DMS153 treated with DMSO at 0.1 percent for 48 hours (cell line): Measurements from ENCODE around the gene DNM3.
"Not testable (repeated sequence)": the region's sequence is repeated elsewhere in the genome, so short reads cannot be mapped to it uniquely, and the experiment has no call there.

Experiments
- DNase-seq: peaks from one replicate; lab custom pipeline; 2025; ENCODE audit not compliant: unreplicated experiment; lab: John Stamatoyannopoulos, UW

The DNM3 gene

DNA sequence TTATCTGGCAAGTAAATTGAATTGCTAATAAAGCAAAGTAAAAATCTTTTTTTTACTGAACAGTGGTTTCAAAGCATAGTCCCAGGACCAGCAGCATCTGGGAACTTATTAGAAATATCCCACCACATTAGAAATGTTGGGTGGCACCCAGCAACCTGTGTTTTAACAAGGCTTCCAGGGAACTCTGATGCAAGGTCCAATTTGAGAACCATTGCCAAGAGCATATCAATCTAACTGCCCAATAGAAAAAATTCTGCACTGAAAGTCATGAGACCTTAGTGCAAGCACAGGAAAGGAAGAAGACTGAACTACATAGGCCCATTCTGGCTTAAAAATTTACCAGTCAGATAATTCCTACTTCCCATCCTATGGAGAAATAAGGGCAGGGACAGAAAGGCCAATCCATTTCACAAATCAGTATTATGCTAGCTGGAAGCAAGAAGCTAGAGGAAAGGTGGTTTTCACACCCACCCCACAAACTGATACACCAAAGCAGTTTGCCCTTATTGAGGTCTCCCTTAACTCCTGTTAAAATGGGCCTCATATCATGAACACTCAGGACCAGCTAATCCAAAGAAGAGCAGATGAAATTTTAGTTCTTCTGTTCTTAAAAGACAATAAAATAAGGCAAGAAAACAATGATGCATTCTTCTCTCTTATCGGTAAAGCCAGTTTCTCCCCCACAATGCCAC is 561.7 kb downstream of the DNM3 start:
- no peak for DNase-seq

DNA sequence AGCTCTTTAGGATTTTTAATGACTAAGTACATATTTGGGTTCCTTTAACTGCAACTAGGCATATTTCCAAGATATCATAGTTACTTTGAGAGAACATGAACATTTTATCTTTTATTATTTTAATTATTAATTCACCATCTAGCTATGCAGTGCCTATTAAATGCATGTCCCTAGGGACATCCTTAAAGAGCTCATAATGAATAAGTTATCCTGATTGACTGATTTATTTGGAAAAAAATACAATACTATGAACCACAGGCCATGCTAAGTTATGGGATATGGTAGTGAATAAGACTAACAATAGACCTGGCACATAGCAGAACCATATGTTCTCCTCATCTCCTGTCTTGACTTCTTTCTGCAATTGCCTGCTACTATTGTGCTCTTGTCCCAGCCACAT is 562.8 kb downstream of the DNM3 start:
- DNase-seq, result no peak

DNA sequence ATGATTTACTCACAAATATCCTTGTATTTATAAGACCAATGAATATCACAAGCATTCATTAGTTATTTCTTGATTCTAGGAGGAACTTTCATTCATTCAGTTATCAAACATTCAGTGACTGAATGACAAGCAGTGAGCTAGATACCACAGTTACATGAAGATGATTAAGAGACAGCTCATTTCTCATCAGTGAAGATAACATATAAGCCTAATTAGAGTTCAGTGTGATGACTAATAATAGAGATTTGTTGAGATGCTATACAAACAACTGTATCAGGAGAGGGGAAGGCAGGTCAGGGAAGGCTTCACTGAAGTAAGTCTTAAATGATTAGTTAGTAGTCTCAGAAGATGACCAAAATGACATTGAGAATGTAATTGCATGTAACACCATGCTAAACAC is 564.6 kb downstream of the DNM3 start:
- DNase-seq, result no peak

DNA sequence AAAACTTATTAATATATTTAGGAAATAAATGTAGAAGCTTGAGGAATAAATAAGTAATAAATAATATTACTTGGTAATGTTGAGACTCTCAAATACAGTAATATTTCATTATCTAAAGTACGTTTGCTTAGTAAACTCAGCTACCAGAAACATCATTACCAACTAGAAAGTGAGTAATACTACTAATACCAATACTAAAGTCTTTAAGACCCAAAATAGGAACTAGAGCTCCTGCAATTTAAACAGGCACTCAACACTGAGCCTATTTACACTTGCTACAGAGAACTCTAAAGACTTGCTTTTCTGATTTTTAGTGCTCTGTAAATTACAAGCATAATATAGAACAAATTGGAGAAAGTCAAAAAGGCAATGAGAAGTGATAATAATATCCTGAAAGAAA is 565.7 kb downstream of the DNM3 start:
- no peak for DNase-seq

DNA sequence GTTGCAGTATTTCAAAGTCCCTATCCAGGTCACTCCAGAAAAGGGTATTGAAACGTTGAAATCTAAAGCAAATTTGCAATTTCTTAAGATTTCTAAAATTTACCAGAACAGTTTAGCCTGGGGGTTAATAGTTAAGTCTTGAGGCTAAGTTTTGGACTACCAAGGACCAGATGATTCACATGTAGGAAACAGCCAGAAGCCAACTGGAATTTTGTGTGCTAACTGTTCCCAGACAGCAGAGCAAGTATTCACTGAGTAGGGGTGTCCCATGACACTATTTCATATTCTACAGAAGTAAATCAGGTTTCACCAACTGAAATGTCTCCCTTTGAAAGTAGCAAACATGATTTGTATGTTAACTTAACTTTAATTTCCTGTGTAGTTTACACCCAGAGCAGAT is 567.7 kb downstream of the DNM3 start:
- no peak for DNase-seq

DNA sequence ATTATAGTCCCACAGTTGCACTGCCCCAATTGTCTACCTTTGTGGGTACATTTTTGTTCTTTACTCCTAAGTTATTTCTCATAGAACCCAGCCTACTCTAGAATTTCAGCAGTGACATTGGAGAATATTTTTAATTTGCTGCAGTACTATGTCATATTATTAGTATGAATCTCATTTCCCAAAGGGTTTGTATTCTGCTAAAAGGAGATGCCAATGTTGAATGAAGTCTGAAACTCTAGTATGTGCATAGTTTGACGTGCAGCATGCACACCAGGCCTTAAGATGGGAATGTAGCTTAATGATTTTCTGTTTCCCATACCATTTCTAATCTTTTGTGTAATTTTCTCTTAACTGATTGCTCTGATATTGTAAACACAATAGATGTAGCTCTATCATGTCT is 568.7 kb downstream of the DNM3 start:
- DNase-seq, result no peak

DNA sequence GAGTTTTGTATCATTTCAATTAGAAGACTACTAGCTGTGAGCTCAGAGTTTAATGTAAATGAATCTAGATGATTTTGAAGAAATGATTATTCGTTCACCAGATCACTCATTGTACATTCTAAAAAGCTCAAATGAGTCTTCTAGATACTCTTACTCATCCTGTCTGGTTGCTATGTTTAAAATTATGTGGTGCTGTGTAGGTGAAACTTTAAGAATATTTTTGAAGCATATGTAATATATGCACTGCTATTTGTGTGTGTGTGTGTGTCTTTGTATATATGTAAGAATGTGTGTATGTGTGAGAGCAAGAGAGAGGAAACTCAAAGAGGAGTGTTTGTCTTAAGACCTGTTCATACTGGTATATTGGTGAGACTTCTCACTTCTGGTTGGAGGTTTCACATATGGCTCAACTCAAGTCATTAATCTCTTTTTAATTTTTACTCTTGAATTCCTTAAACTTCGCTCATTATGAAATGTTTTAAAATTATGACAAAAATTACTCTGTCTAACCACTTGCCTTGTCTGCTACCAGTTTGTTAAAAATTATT is 570.6 kb downstream of the DNM3 start:
- no peak for DNase-seq

DNA sequence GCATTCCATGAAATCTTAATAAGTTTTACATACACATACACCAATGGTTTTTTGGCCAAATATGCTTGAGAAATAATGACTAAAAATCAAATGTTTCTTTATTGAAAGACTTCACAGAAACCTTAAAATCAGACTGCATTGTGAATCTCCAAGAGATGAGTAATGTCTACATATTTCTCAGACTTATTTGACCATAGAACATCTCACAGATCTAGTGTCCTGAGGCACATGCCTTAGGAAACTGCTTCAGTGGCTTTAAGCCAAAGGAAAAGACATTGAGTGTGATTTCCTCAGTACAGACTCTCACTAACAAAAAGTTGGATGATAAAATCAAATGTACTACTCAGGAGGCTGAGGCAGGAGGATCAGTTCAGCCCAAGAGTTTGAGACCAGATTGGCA is 573.0 kb downstream of the DNM3 start:
- DNase-seq, result no peak

DNA sequence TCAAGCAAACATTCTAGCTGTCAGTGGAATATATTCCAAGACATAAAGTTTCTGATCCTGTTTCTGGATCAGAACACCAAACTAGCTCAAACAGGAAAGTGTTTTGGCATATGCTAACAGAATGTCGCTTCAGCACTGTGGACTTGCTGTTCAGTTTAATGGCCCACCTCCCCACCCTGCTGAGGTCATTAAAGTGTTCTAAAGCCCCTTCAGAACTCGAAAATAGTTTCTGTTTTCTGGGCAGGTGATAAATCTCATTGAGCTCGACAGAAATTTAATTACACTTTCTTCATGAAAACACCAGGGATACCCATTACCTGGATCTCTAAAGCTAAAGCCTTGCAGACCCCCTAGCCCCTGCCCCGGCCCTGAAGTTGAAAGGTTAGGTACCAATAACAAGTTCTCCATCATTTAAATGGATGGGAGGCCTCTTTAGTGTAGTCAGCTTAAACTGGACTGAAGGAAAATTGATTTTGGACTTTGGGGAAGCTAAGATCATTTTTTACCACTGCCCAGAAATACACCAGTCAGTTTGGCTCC is 575.3 kb downstream of the DNM3 start:
- DNase-seq, result no peak

DNA sequence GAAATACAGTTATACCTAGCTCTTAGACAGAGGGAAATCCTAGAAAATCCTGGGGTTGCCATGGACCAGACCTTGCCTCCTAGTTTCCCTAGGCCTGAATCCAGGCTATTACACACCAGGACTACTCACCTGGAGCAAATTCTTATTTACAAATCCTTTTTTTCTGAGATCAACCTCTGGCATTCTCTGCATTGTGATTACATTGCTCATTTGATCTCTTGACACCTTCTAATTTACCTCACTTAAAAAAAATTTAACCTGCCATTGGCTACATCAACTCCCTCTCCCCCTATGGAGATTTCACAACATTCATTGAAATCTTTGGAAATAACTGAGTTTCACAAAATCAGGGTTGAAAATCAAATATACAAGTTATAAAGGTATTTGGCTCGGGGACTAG is 576.3 kb downstream of the DNM3 start:
- no peak for DNase-seq

DNA sequence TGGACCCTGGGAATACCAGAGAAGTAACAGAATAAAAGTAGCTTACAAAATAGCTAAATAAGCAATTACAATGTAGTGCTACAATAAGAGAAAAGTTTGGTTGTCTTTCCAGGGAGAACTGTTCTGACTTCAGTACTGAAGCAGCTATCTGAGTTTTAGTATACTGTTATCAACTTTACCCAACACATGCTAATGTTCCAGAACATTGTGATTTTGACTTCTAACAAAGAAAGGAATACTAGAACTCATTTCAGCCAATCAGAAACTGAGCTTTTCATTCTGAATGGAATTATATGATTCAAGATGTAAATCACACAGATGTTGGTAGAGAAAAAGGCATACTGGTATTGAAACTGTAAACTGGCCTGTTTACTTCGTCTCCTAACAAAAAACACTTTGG is 579.1 kb downstream of the DNM3 start, which contains the start of gene C1orf105:
C1orf105 (plus strand) TSS at position 301 of the 400 bp plus-strand sequence. CDS start 201 bp downstream, outside the sequence.
- no peak for DNase-seq

DNA sequence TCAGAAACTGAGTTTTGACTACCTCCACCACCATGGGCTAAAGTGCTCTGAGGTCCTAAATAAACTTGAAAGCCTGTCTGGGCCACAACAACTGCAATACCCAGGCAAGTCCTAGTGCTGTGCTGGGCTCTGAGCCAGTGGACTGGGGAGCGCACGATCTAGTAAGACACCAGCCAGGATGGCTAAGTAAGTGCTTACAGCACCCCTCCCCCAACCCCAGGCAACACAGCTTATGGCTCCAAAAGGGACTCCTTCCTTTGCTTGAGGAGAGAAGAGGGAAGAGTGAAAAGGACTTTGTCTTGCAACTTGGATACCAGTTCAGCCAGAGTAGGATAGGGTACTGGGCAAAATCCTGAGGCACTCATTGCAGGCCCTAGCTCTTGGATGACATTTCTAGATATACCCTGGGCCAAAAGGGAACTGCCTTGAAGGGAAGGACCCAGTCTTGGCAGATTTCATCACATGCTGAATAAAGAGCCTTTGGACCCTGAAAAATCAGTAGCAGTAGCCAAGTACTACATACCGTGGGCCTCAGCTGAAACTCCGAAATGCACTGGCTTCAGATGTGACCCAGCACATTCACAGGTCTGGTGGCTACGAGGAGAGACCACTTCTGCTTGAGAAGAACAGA is 580.8 kb downstream of the DNM3 start:
- no peak for DNase-seq

DNA sequence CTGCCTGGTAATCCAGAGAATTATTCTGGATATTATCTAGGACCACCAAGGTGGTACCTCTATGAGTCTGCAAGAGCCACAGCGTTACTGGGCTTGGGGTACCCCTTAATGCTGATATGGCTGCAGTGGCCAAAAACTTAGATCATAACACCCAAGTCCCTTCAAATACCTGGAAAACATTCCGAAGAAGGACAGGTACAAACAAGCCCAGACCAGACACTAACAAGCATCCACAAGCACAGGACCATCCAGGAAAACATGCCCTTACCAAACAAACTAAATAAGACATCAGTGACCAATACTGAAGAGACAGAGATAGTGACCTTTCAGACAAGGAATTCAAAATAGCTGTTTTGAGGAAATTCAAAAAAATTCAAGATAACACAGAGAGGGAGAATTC is 582.0 kb downstream of the DNM3 start:
- DNase-seq, result no peak

DNA sequence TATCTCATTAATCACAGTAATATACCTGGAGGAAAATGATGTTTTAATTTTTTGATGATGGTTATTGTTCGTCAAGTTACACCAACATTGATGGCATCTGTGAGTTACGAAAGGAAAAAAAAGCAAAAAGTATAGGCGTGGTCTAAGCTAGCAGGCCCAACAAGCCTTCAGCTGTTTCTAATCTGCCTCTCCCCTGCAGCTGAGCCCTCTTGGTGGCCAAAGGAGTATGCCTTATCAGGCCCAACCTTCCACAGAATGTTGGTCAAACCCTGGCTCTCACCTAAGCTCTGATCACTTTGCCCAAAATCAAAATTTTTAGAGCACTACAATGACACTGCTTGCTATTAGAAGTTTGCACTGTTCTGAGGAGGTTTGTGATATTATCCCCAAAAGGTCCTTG is 584.0 kb downstream of the DNM3 start:
- DNase-seq, result no peak

DNA sequence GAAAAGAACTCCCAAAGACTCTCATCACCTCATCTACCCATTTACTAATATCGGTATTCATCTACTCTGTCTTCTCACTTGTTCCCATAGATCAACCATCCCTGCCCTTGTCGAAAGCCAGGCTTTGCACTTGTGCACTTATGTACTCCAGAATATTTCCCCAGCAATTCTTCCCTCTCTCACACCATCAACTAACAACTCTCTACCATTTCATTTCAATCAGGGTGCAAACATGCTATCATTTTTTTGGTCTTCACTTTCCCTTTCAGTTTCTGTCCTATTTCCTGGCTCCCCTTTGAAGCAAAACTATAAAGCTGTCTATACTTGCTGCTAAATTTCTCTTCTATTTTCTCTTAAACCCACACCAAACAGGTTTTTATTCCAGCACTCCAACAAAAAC is 585.9 kb downstream of the DNM3 start:
- no peak for DNase-seq

DNA sequence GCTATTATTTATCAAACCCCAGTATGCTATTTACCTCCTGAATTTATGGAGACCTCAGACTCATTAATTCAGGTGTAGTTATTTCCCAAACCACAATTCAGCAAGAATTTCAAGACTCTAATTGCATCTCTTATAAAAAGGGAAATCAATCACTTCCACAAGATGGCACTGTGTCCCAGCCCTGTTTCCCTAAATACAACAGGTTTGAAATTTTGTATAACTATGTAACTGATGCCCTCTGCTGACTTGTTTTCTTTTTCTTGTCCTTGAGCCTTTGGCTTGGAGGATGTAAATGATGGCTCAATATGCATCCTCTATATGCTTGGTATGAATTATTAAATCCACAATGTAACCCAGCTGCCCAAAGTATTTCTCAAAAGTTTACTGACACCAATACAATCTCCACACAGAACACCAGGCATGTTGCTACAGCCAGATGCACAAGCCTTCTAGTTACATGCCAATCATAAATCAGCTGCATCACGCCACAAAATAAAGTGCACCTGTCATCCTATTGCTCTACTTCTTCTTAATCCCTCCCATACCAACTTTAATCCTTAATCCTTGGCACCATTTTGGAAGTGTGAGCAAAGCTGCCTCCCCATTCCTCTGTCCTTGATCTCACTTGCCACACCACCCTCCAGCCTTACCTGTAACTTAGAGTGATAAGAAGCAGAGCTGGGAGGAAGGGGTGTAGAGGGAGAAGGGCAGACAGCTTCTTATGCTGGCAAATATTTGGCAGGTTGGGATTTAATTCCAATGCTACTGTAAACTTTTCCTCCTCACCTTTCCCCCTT is 588.2 kb downstream of the DNM3 start:
- peak; percentile 90 for DNase-seq

DNA sequence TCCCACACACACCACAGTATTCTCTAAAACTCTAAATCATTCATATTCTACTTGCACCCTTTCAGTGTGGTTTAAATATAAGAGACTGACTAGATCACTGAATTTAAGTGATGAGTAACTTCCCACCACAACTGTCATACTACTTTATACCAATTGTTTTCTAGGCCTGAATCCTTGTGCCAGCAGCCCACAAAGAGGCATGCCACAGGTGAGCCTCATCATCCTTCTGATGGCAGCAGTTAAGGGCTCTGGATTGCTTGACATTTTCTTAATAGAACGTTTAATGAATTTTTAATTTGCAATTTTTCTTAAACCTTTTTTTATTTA is 588.8 kb downstream of the DNM3 start:
- DNase-seq, result no peak

DNA sequence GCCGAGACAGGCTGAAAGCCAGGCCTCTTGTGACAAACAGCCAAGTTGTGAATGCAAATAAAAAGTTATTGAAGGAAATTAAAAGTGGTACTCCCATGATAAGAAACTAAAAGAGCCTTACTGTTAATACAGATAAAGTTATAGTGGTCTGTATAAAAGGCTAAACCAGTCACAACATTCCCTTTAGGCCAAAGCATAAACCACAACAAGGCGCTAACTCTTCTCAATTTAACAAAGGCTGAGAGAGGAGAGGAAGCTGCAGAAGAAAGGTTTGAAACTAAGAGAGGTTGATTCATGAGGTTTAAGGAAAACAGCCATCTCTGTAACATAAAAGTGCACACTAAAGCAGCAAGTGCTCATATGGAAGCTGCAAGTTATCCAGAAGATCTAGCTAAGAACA is 589.9 kb downstream of the DNM3 start:
- DNase-seq, result no peak

DNA sequence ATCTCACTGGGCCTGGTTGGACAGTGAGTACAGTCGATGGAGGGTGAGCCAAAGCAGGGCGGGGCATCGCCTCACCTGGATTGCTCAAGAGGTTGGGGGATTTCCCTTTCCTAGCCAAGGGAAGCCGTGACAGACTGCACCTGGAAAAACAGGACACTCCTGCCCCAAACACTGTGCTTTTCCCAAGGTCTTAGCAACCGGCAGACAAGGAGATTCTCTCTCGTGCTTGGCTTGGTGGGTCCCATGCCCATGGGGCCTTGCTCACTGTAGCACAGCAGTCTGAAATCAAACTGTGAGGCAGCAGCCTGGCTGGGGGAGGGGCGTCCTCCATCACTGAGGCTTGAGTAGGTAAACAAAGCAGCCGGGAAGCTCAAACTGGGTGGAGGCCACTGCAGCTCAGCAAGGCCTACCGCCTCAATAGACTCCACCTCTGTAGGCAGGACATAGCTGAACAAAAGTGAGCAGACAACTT is 590.5 kb downstream of the DNM3 start:
- peak; percentile 65 for DNase-seq

DNA sequence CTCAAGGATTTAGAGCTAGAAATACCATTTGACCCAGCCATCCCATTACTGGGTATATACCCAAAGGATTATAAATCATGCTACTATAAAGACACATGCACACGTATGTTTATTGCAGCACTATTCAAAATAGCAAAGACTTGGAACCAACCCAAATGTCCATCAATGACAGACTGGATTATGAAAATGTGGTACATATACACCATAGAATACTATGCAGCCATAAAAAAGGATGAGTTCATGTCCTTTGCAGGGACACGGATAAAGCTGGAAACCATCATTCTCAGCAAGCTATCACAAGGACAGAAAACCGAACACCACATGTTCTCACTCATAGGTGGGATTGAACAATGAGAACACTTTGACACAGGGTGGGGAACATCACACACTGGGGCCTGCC is 595.9 kb downstream of the DNM3 start:
- not testable (repeated sequence) for DNase-seq

DNA sequence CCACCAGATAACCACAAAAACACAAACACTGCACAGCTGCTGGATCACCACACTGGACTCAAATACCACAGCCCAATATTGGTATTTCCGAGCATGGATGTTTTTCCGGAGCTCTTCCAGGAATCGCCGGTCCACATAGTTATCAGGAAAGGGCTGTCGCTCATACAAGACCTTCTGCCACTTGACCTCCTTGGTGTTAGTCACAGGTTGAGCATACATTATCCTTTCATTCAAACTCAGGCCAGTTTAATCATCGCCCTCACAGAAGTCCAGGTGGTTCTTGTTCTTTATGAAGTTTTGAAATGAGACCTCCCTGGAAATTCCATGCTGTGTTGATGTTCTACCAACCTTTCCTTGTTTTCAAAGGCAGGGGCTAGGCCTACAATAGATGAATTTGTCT is 601.1 kb downstream of the DNM3 start:
- no peak for DNase-seq
